Neuronal stem cell (in vitro differentiated cells): Measurements from ENCODE around the gene DUSP28.

ENCODE experiments used
- DNase-seq: peaks from one replicate; pipeline ENCODE4 v3.0.0-alpha.2; 2013; ENCODE audit warnings: low spot score
- H2AFZ ChIP-seq: one replicate; pipeline ENCODE4 v1.6.1; 2013; ENCODE audit warnings: mild to moderate bottlenecking, low read length, inconsistent platforms
- H2AK5ac ChIP-seq: 2 replicates; pipeline ENCODE4 v1.6.1; 2013; ENCODE audit warnings: low read depth, mild to moderate bottlenecking, inconsistent platforms, low read length, moderate library complexity, mixed read lengths
- H2BK120ac ChIP-seq: 2 replicates; pipeline ENCODE4 v1.6.1; 2013; ENCODE audit warnings: low read depth, mild to moderate bottlenecking, inconsistent platforms, low read length, moderate library complexity, mixed read lengths
- H2BK12ac ChIP-seq: one replicate; pipeline ENCODE4 v1.6.1; 2013; ENCODE audit warnings: low read length, inconsistent platforms
- H2BK15ac ChIP-seq: 2 replicates; pipeline ENCODE4 v1.6.1; 2013; ENCODE audit warnings: mild to moderate bottlenecking, low read length, inconsistent platforms, mixed read lengths
- H2BK5ac ChIP-seq: one replicate; pipeline ENCODE4 v1.6.1; 2013; ENCODE audit warnings: inconsistent platforms, mild to moderate bottlenecking, low read length, moderate library complexity
- H3K14ac ChIP-seq: one replicate; pipeline ENCODE4 v1.6.1; 2013; ENCODE audit warnings: low read length, inconsistent platforms
- H3K18ac ChIP-seq: 2 replicates; pipeline ENCODE4 v1.6.1; 2013; ENCODE audit warnings: low read length, inconsistent platforms
- H3K23ac ChIP-seq: 2 replicates; pipeline ENCODE4 v1.6.1; 2013; ENCODE audit warnings: low read depth, mild to moderate bottlenecking, mixed read lengths, low read length, inconsistent platforms; ENCODE audit not compliant: poor library complexity
- H3K27ac ChIP-seq: replicated peaks from 3 replicates; pipeline ENCODE4 v1.5.1; 2013; ENCODE audit warnings: low read length, inconsistent platforms
- H3K27me3 ChIP-seq, 3 experiments: 2 replicates each; pipeline ENCODE4 v1.6.1; 2013; ENCODE audit warnings: low read length in 3 of 3, mild to moderate bottlenecking in 2 of 3, inconsistent platforms in 1 of 3, low read depth in 1 of 3, mixed read lengths in 1 of 3, moderate library complexity in 1 of 3; ENCODE audit not compliant: control insufficient read depth in 3 of 3, insufficient read depth in 3 of 3
- H3K36me3 ChIP-seq, 2 donors: replicated peaks in 1 of 2; 2 replicates each; pipeline ENCODE4 v1.6.1; 2013; ENCODE audit warnings: low read length in 2 of 2; ENCODE audit not compliant: control insufficient read depth in 2 of 2, insufficient read depth in 2 of 2
- H3K4ac ChIP-seq: 2 replicates; pipeline ENCODE4 v1.6.1; 2013; ENCODE audit warnings: inconsistent platforms, mild to moderate bottlenecking, low read length, moderate library complexity
- H3K4me1 ChIP-seq, 2 donors: 1 replicate in 1 of 2; 2 replicates in 1 of 2; pipeline ENCODE4 v1.6.1; 2013; ENCODE audit warnings: low read length in 2 of 2, low read depth in 1 of 2; ENCODE audit not compliant: control insufficient read depth in 2 of 2, insufficient read depth in 1 of 2
- H3K4me2 ChIP-seq: one replicate; pipeline ENCODE4 v1.6.1; 2013; ENCODE audit warnings: mild to moderate bottlenecking, low read length, inconsistent platforms; ENCODE audit not compliant: insufficient read depth, poor library complexity, severe bottlenecking
- H3K4me3 ChIP-seq, 2 donors: 2 replicates each; pipeline ENCODE4 v1.5.1; 2013; ENCODE audit warnings: low read length in 2 of 2, mild to moderate bottlenecking in 2 of 2, inconsistent platforms in 1 of 2, moderate library complexity in 1 of 2
- H3K79me1 ChIP-seq: one replicate; pipeline ENCODE4 v1.6.1; 2013; ENCODE audit warnings: low read depth, mild to moderate bottlenecking, inconsistent platforms, low read length, moderate library complexity
- H3K9ac ChIP-seq: one replicate; pipeline ENCODE4 v1.6.1; 2013; ENCODE audit warnings: mild to moderate bottlenecking, low read depth, low read length, inconsistent platforms; ENCODE audit not compliant: poor library complexity
- H3K9me3 ChIP-seq, 2 donors: replicated peaks in 1 of 2; 2 replicates each; pipeline versions ENCODE3 to v1.6.1; 2013; ENCODE audit warnings: low read length in 2 of 2, mild to moderate bottlenecking in 2 of 2, inconsistent platforms in 1 of 2, low read depth in 1 of 2, mixed read lengths in 1 of 2, moderate library complexity in 1 of 2; ENCODE audit not compliant: control insufficient read depth in 2 of 2, insufficient read depth in 1 of 2
- H4K8ac ChIP-seq: one replicate; pipeline ENCODE4 v1.6.1; 2013; ENCODE audit warnings: low read depth, mild to moderate bottlenecking, inconsistent platforms, low read length, moderate library complexity
- H4K91ac ChIP-seq: one replicate; pipeline ENCODE4 v1.6.1; 2013; ENCODE audit warnings: low read length, low read depth, mild to moderate bottlenecking, inconsistent platforms; ENCODE audit not compliant: poor library complexity
- WGBS, 2 donors: extraction: QIAGEN DNeasy Blood & Tissue Kit; methylation state at CpG; one replicate each; pipeline ENCODE4 v1.1.7; 2013; ENCODE audit warnings: missing lambda C conversion rate in 2 of 2, mixed read lengths in 1 of 2; ENCODE audit not compliant: insufficient read length in 2 of 2, insufficient replicate concordance in 1 of 2; ENCODE audit errors: extremely low coverage in 2 of 2; 5-methylcytosine and 5-hydroxymethylcytosine counted together

Gene DUSP28

GRCh38 chr2:240593026-240593702 is 33.0 kb downstream of the DUSP28 start:
- H2AK5ac ChIP-seq: no peak overlapping the region
- peaks cover 19% of the 10 kb centered on the region for H3K79me1 ChIP-seq
- H3K27ac ChIP-seq: no peak overlapping the region
- H2AFZ ChIP-seq: no peak overlapping the region
- H2BK120ac ChIP-seq: no peak overlapping the region
- no peak overlapping the region for H3K14ac ChIP-seq
- H3K18ac ChIP-seq: no peak overlapping the region
- H3K23ac ChIP-seq: no peak overlapping the region
- no peak overlapping the region for H3K4me2 ChIP-seq
- no peaks in the 10 kb centered on the region for H3K9me3 ChIP-seq
- no peak overlapping the region for H4K8ac ChIP-seq
- H3K36me3 ChIP-seq: peaks cover 29 to 77% of the 10 kb centered on the region in 2 donors
- H3K4me1 ChIP-seq: peaks cover 0 to 3% of the 10 kb centered on the region in 2 donors
- H3K4ac ChIP-seq: no peak overlapping the region
- no peak overlapping the region for H3K4me3 ChIP-seq
- no peak overlapping the region for H4K91ac ChIP-seq
- H3K9ac ChIP-seq: no peak overlapping the region
- no peak overlapping the region for H2BK15ac ChIP-seq
- no peak overlapping the region for H2BK5ac ChIP-seq
- no peak overlapping the region for H2BK12ac ChIP-seq
- DNase-seq: no peak
- no peaks in the 10 kb centered on the region for H3K27me3 ChIP-seq
- no CpG with 5 or more reads among the region's 20 CpGs for WGBS, 2 donors

DNA sequence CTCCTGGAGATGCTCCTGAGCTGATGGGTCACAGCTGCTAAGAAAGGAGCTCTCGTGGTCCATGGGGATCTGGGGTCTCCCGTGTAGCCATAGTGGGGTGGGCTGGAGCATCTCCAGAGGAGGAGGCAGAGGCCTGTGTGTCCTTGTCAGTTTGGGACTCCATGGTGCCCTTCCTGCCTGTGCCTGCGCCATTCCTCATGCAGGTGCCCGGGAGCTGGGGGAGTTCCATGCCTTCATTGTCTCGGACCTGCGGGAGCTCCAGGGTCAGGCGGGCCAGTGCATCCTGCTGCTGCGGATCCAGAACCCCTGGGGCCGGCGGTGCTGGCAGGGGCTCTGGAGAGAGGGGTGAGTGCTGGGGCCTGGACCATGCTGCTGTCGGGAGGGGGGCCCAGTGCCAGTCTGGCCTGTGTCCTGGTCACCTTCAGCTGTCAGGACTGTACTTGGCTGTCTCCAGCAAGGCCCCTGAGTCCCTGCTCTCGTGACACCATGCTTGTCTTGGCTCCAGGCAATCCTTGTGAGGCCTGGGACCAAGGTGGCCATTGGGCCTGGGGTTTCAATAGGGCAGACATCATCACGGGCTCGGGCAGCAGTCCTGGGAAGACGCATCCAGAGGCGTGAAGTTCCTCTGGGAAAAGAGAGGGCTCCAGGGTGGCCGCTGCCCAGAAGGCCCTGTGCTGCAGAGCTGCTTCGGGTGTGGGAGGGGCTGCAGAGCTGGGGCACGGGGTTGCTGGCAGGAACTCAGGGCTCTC is 33.7 kb downstream of the DUSP28 start:
- Histone ChIP-seq H3K9me3 (no peaks in the 10 kb centered on the region), H2AK5ac (no peak overlapping the region), H3K14ac (no peak overlapping the region), H3K27ac (no peak overlapping the region), H2BK15ac (no peak overlapping the region), H2BK120ac (no peak overlapping the region), H4K91ac (no peak overlapping the region), H4K8ac (no peak overlapping the region), H3K9ac (peak overlapping the region; percentile 13), H3K27me3 (no peaks in the 10 kb centered on the region), H3K4ac (no peak overlapping the region), H2BK5ac (no peak overlapping the region), H3K4me1 (no peaks in the 10 kb centered on the region), H3K18ac (no peak overlapping the region), H2BK12ac (no peak overlapping the region), H3K4me2 (no peak overlapping the region), H2AFZ (no peak overlapping the region), H3K23ac (no peak overlapping the region), H3K4me3 (no peak overlapping the region), H3K79me1 (peaks cover 17% of the 10 kb centered on the region), H3K36me3 (peaks cover 35 to 81% of the 10 kb centered on the region in 2 donors)
- WGBS, 2 donors: no CpG with 5 or more reads among the region's 19 CpGs
- no peak for DNase-seq

GRCh38 chr2:240594511-240595380 is 34.6 kb downstream of the DUSP28 start:
- H3K4me2 ChIP-seq: no peak overlapping the region
- no peak overlapping the region for H3K4ac ChIP-seq
- WGBS, 2 donors: no CpG with 5 or more reads among the region's 34 CpGs
- H3K14ac ChIP-seq: no peak overlapping the region
- H4K8ac ChIP-seq: no peak overlapping the region
- H3K18ac ChIP-seq: no peak overlapping the region
- peak overlapping the region; percentile 41 for H2BK12ac ChIP-seq
- H3K36me3 ChIP-seq: peaks cover 38 to 80% of the 10 kb centered on the region in 2 donors
- no peak overlapping the region for H3K4me3 ChIP-seq
- no peaks in the 10 kb centered on the region for H3K27me3 ChIP-seq
- peaks cover 17% of the 10 kb centered on the region for H3K79me1 ChIP-seq
- H3K9ac ChIP-seq: no peak overlapping the region
- no peak for DNase-seq
- H2BK5ac ChIP-seq: peak overlapping the region; percentile 53
- H2AFZ ChIP-seq: no peak overlapping the region
- no peak overlapping the region for H4K91ac ChIP-seq
- H3K4me1 ChIP-seq: no peaks in the 10 kb centered on the region
- H3K27ac ChIP-seq: no peak overlapping the region
- no peaks in the 10 kb centered on the region for H3K9me3 ChIP-seq
- H2AK5ac ChIP-seq: no peak overlapping the region
- H2BK120ac ChIP-seq: no peak overlapping the region
- H2BK15ac ChIP-seq: no peak overlapping the region
- no peak overlapping the region for H3K23ac ChIP-seq
